DMS53 treated with DMSO at 0.1 percent for 48 hours (cell line): ENCODE results near the gene OPCML.

Experiments
- DNase-seq: peaks from one replicate; lab custom pipeline; 2025; ENCODE audit not compliant: unreplicated experiment; lab: John Stamatoyannopoulos, UW

The OPCML gene

DNA sequence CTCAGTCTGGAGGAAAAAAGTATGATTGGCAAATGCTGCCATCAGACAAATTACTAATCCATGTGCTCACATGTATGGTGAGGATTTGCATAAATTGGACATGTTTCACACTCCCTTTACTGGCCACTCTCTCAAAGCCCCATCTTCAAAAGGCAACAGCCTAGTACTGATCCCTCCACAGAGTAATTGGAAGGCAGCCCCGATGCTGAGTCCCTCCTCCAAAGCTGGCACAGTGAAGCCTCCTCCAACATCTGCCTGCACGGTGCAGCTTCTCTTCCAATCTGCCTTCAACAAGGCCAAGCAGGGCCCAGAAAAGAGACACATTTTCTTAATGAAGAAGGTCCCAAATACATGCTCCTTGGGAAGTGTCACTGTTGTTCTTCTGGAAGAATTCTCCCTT is 350.6 kb downstream of the OPCML start:
- DNase-seq: no peak

DNA sequence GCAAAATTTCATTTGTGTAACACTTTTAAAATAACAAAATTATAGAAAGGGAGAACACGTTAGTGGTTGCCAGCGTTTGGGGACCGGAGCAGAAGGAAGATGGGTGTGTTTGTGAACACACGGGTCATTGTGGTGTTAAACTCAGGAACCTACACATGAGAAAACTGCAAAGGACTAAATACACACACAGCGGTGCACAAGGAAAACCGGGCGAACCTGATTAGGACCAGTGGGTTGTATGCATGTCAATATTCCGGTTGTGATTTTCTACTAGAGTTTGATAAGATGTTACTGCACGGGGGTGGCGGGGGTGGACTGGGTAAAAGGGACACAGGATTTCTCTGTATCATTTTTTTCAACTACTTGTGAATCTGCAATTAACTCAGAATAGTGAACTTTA is 351.2 kb downstream of the OPCML start:
- DNase-seq: no peak

DNA sequence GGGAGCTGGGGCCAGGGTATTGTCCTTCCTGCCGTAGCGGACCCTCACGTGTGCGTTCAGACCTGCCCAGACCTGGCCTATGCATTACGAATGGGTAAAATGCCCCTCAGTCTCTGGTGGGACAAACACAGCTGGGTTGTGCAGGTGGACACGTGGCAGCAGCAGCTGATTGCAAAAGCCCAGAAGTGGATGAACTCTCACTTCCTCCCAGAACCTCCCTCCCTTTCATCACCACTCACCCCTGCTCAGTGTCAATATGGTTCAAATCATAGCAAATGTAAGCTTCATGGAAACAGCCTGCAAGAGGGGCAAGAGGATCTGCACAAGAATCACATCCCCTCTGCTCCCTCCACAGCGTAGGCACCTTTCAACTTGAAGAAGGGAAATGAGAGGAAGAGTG is 352.1 kb downstream of the OPCML start:
- no peak for DNase-seq

GRCh38 chr11:133176748-133177147 is 355.6 kb downstream of the OPCML start:
- no peak for DNase-seq

DNA sequence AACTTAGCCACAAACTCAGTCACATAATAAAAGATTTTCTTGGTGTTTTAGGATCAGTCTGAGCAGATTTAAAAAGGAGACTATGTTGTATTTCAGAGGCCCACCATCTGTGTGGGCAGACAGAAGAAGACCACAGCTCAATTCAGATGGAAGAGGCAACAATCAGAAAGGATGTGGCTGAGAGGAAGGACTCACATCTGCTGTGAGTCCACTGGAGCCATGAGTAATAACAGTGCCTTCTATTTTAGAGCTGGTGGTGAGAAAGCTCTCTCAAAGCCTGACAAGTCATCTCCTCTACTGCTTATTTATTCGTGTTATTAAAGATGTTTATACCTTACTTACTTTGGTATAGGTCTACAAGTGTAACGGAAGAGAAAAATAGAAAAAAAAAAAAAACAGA is 357.2 kb downstream of the OPCML start:
- no peak for DNase-seq

DNA sequence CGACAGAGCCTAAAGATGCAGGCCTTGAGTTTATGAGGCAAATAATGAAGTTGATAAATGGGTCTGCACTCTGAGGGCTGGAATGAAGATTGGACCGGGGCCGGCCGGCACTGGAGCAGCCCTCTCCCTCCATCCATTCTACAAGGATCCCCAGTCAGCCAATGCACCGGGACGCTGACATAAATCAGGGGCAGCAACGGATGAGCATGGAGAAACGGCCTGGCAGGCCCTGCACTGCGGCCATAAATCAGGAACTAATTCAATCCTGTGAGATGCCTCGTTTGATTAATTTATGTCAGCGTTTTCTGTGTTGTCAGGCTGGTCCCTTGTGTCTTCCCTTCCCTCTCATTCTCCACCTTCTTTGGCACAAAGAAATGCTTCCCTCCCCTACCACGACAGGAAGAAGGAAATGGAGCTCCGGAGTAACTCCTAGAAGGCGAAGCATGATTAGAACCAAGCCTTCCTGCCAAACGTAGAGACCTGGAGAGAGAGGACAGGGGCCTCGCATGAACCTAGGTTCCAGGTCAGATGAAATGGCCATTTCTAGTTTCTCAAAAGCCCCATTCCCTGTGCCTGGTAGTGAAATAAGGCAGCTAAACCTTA is 358.4 kb downstream of the OPCML start:
- no peak for DNase-seq

GRCh38 chr11:133172349-133172748 is 360.0 kb downstream of the OPCML start:
- DNase-seq: no peak

GRCh38 chr11:133171374-133171773 is 360.9 kb downstream of the OPCML start:
- no peak for DNase-seq

- DNase-seq: no peak
Measured at GRCh38 chr11:133168016-133168415, 364.3 kb downstream of the OPCML start.

- DNase-seq: no peak
Measured at GRCh38 chr11:133166662-133167061, 365.6 kb downstream of the OPCML start.

DNA sequence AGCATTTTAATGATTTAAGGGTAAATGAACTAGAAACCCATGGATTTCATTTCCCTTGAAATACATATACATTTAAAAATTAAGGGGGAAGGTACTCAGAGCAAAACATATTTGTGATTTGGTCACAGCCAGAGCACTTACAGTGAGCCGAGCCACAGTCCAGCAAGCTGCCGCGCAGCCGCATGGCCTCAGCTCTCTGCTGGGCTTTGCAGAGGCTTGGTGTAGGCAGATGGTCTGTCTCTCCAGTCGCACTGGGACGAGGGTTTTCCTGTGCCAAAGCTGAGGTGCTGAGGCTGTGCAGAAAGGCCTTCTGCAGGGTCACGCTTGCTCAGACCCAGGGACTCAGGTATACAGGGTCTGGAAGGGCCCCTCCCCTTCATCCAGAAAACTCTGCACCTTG is 367.3 kb downstream of the OPCML start:
- no peak for DNase-seq

DNA sequence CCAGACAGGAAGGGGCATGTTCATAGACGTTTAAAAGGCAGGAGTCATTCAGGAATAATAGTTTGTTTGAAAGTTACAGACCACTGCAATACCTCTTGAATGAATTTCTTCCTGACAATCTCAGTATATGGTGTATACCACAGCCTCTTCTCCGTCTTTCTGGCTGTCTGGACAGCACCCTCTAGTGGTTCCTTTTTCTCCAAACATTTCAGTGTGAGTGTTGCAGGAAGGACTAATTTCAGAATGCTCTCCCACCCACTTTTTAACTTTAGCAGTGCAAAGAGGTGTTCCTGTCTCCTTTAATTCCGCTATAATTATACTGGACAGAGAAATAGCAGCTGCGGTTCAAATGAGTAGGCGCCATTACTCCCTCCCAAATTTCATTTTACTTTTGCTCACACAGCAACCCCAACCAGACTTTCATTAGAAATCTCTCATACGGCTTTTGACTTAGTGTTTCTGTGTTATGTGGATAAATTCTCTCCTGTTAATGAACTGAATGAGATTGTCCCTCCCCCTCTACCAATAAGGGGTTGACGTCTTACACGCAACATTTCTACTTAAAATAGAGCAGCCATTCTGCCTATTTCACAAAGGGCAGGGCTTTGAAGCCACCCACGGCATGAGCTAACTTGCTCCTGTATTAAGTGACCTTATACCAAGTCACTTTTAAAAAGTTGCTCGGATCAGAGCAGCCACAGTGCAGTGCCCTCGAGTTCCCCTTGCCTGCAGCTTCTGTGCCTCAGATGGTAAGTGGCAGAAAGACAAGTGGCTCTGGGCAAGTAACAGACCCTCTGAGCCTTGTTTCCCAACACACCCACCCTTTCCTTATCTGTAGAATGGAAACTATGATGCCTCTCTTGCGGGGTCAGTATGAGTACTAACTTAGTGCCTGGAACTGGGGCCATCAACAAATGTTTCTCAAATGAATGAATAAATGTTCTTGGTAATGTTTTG is 368.6 kb downstream of the OPCML start:
- DNase-seq: peak; percentile 33

GRCh38 chr11:133162227-133162626 is 370.1 kb downstream of the OPCML start:
- DNase-seq: no peak

DNA sequence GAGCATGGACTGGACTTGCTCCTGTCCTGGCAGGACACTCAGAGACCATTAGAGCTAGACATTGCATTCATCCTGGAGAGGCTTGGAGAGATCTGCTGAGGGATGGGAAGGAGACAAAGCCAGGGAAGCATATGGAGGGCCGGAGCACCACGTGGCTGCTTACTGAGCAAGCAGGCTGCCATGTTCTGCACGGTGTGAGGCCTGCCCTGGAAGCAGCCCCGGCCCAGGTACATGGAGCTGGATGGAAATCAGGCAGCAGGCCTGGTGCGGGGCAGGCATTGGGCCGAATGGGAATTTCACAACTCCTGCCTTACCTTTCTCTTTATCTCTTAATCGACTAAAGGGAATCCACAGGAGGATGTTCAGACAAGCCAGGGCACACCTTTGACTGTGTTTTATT is 371.5 kb downstream of the OPCML start:
- no peak for DNase-seq

DNA sequence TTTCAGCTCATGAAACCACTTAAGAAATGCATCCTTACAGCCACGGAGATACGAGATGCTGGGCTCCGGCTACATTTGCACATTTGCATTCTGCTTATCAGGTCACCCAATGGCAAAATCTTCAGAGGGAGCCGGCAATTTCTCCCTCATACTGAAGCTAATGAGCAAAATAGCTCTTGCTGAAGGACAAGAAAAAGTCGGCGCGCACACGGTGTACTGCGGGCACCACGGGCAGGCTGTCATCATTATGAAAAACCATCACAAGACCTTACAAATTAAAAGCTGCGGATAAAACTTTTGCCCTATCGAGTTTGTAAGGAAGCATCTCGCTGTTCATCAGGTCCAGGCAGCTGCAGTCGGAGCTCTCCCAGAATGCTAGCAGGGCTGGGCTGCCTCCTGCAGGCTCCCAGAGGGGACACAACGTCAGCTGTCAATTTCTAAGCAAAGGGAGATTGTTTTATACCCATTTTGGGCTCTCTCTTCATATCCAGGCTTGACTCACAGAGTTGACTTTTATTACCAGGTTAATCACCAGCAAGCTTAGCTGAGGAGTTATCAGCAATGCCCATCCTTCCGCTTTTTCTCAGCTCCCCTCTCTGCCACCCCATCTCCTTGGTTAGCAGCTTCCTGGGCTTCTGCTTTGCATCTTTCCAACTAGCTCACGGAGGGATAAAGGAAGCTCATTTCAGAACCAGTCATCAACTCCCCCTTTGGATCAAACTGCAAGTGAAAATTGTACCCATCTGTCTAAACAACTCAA is 375.1 kb downstream of the OPCML start:
- DNase-seq: no peak

GRCh38 chr11:133154781-133155180 is 377.5 kb downstream of the OPCML start:
- DNase-seq: no peak

GRCh38 chr11:133154076-133154475 is 378.2 kb downstream of the OPCML start:
- no peak for DNase-seq

DNA sequence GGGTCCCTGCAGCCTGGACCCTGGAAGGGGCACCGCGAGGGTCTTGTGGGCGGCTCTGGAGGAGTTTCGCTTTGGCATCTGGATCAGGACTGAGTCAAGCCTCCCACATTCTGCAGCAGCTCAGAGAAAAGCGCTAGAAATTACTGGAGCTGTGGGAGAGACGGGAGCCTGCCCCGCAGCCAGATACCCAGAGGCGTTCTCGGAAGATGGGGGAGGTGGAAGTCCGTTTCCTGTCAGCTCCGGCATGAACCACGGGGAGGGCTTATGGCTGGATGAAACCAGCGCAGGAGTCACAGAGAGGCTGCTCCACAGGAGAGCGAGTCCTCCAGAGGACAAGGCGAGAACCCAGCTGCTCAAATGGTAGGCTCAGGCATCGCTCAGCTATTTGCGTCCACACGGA is 379.3 kb downstream of the OPCML start:
- no peak for DNase-seq

DNA sequence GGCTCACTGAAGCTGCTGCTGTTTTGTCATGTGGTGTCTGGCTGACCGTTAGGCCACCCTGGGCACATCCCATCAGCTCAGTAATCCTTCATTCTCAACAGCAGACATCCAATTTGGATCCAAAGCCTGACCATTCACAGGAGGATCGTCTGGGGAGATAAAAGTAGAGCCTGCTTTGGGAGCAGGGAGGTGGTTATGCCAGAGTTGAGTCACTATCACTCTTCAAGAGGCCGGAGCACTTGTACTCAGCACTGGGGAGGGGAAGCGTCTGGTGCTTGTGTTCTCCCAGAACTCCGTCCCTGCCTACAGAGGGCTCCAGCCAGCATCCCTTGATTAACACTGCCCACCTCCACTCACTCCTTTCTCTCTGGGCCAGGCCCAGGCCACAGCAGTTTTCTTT is 382.6 kb downstream of the OPCML start:
- no peak for DNase-seq

DNA sequence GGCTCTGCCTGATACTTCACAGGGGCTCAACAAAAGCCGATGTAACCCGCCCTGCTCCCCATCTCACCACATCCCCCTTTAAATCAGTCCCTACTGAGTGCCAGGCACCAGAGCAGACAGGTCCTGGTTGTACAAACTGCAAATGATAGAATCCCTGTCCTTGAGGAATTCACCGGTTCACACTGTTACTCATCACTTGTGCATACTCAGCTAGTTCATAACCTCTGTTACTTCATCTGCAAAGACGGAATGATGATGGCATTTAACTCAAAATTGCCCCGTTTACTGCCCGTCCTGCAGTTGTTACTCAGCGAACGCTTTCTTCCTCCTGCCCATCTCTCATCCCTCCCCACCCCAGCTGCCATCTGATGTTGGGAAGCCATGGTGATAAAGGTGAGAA is 384.7 kb downstream of the OPCML start:
- no peak for DNase-seq

GRCh38 chr11:133146697-133147306 is 385.5 kb downstream of the OPCML start:
- no peak for DNase-seq
